BLaER1 (cell line): ENCODE results near the gene REXO1.
A peak's percentile ranks its signal among the peaks of the same experiment; 100 is the strongest.

Experiments
- H3K27ac ChIP-seq: shearing (Covaris generic); formaldehyde crosslinking; 2 replicates; pipeline ENCODE4 v1.8.1; 2022
- H3K27me3 ChIP-seq: shearing (Covaris generic); formaldehyde crosslinking; 2 replicates; pipeline ENCODE4 v1.8.1; 2022
- H3K36me3 ChIP-seq: shearing (Covaris generic); formaldehyde crosslinking; 2 replicates; pipeline ENCODE4 v1.8.1; 2022
- H3K4me1 ChIP-seq: shearing (Covaris generic); formaldehyde crosslinking; 2 replicates; pipeline ENCODE4 v1.8.1; 2022
- H3K4me2 ChIP-seq: shearing (Covaris generic); formaldehyde crosslinking; 2 replicates; pipeline ENCODE4 v1.8.1; 2022
- H3K4me3 ChIP-seq: shearing (Covaris generic); formaldehyde crosslinking; 2 replicates; pipeline ENCODE4 v1.8.1; 2022
- H3K9ac ChIP-seq: shearing (Covaris generic); formaldehyde crosslinking; 2 replicates; pipeline ENCODE4 v1.8.1; 2022
- H3K9me3 ChIP-seq: shearing (Covaris generic); formaldehyde crosslinking; 2 replicates; pipeline ENCODE4 v1.8.1; 2022
- H4K20me1 ChIP-seq: shearing (Covaris generic); formaldehyde crosslinking; 2 replicates; pipeline ENCODE4 v1.8.1; 2022
- Cebpa-rat ChIP-seq: shearing (Covaris generic); IDR thresholded peaks from 2 replicates; pipeline ENCODE4 v1.8.1; 2022

Gene REXO1

DNA sequence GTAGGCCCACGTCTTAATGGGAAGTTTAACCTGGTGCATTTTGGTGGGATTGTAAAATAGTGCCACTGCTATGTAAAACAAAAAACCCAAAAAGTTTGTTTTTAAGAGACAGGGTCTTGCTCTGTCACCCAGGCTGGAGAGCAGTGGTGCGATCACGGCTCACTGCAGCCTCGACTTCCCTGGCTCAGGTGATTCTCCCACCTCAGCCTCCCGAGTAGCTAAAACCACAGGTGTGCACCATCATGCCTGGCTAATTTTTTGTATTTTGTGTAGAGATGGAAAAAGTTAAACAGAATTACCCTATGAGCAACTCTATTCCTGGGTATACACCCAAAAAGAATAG is 820 bp upstream of the REXO1 start:
- no peak for TF ChIP-seq Cebpa-rat
- H3K27me3 ChIP-seq, result no peaks in the 10 kb centered on the region
- H3K4me3 ChIP-seq, result peak overlapping the region; percentile 99
- peaks cover 87% of the 10 kb centered on the region for H3K4me1 ChIP-seq
- H3K27ac ChIP-seq, result peak overlapping the region; percentile 100; the same call in 1 of the 2 replicates
- peak overlapping the region; percentile 42 for H3K4me2 ChIP-seq
- 0 out of 2 replicates have a peak overlapping the region, but pooled peaks have one; percentile 99 for H3K9ac ChIP-seq
- H3K36me3 ChIP-seq, result peaks cover 32% of the 10 kb centered on the region
- H3K9me3 ChIP-seq, result no peaks in the 10 kb centered on the region
- peaks cover 70% of the 10 kb centered on the region for H4K20me1 ChIP-seq

DNA sequence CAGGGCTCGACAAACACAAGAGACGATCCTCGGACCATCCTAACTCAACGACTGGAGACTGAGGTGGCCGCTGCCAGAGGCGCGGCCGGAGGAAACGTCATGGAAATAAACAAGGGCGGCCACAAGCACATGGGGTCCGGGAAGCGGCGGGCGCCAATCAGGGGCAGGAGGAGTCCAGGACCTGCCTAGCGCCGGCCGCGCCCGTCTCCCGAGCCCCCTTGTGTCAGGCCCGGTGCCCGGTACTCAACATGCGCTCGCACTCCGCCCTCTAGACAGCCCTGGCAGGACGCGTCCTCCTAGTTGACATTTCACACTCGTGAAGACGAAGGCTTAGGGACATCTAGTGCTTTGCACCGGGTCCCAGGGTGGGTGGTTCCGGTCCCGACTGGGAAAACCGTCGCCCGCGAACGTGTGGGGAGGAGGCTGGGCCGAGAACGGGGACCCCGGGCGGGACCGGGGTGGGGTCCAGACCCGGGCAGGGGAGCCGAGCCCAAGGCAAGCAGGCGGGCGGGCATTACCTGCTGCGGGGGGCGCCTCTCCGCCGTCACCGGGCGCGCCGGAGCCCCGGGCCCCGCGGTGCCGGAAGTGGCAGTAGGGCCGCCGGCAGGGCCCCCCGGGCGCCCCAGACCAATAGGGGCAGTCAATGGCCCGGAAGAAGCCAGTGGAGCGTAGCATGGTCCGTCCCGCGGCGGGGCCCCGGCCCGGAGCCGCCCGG is 442 bp downstream of the REXO1 start:
- peaks cover 79% of the 10 kb centered on the region for H4K20me1 ChIP-seq
- TF ChIP-seq Cebpa-rat, result no peak
- peak overlapping the region; percentile 99 for H3K4me3 ChIP-seq
- H3K27ac ChIP-seq, result peak overlapping the region; percentile 100
- peak overlapping the region; percentile 100 for H3K4me2 ChIP-seq
- no peaks in the 10 kb centered on the region for H3K27me3 ChIP-seq
- peaks cover 87% of the 10 kb centered on the region for H3K4me1 ChIP-seq
- H3K9ac ChIP-seq, result peak overlapping the region; percentile 99
- H3K36me3 ChIP-seq, result peaks cover 31% of the 10 kb centered on the region
- no peaks in the 10 kb centered on the region for H3K9me3 ChIP-seq

DNA sequence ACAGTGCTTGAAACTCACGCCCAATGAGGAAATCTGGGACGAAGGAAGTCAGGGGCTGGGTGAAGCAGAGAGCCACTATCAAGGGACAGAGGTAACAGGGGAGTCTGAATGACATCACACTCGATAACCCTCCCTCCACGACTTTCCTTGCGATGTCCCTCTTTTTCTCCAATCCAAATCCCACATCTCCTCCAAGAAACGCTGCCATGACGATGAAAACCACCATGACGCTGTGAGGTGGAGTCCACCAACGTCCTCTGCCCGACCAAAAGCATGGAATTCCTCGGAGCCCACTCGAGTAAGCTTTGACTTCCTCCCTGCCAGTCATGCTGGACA is 967 bp downstream of the REXO1 start:
- Histone ChIP-seq H3K4me1 (peaks cover 87% of the 10 kb centered on the region), H4K20me1 (peaks cover 79% of the 10 kb centered on the region), H3K27me3 (no peaks in the 10 kb centered on the region), H3K9me3 (no peaks in the 10 kb centered on the region), H3K36me3 (peaks cover 31% of the 10 kb centered on the region), H3K27ac (peak overlapping the region; percentile 100), H3K4me3 (peak overlapping the region; percentile 99), H3K4me2 (peak overlapping the region; percentile 100), H3K9ac (peak overlapping the region; percentile 99)
- TF ChIP-seq Cebpa-rat, result no peak

GRCh38 chr19:1846517-1847204 is 1.6 kb downstream of the REXO1 start:
- Histone ChIP-seq H4K20me1 (peaks cover 81% of the 10 kb centered on the region), H3K27me3 (no peaks in the 10 kb centered on the region)

DNA sequence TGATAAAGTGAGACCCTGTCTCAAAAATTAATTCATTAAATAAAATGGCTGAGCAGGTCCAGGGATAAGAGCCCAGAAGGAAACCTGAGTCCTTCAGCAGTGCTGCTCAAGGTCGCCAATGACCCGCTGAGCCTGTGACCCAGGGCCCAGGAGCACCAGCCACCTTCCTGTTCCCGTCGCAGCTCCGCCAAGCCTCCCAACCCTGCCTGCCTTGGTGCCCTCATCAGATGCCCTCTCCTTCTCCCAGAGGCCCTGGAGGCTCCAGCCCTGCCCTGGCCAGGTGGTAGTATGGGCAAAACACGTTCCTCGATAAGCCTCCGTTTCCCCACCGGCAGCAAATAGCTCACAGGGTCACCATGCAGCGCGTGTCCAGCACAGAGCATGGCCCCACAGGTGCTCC is 2.6 kb downstream of the REXO1 start:
- peaks cover 81% of the 10 kb centered on the region for H4K20me1 ChIP-seq
- TF ChIP-seq Cebpa-rat, result no peak
- peak overlapping the region; percentile 99; the same call in 1 of the 2 replicates for H3K9ac ChIP-seq
- H3K27ac ChIP-seq, result peak overlapping the region; percentile 100; the same call in 1 of the 2 replicates
- H3K27me3 ChIP-seq, result no peaks in the 10 kb centered on the region
- no peaks in the 10 kb centered on the region for H3K9me3 ChIP-seq
- H3K4me1 ChIP-seq, result peaks cover 87% of the 10 kb centered on the region
- H3K36me3 ChIP-seq, result peaks cover 28% of the 10 kb centered on the region
- H3K4me2 ChIP-seq, result peak overlapping the region; percentile 100
- 0 out of 2 replicates have a peak overlapping the region, but pooled peaks have one; percentile 99 for H3K4me3 ChIP-seq

More at GRCh38 chr19:1846517-1847204, 1.6 kb downstream of the REXO1 start:
- peak overlapping the region; percentile 100; the same call in 1 of the 2 replicates for H3K27ac ChIP-seq
- H3K9ac ChIP-seq, result peak overlapping the region; percentile 99
- H3K36me3 ChIP-seq, result peaks cover 31% of the 10 kb centered on the region
- no peaks in the 10 kb centered on the region for H3K9me3 ChIP-seq
- peak overlapping the region; percentile 100 for H3K4me2 ChIP-seq
- TF ChIP-seq Cebpa-rat, result no peak
- peak overlapping the region; percentile 99 for H3K4me3 ChIP-seq
- H3K4me1 ChIP-seq, result peaks cover 87% of the 10 kb centered on the region

GRCh38 chr19:1845125-1845515 is 3.2 kb downstream of the REXO1 start:
- Histone ChIP-seq H3K9me3 (no peaks in the 10 kb centered on the region), H3K27me3 (no peaks in the 10 kb centered on the region), H4K20me1 (peaks cover 81% of the 10 kb centered on the region), H3K36me3 (peaks cover 27% of the 10 kb centered on the region), H3K4me2 (peak overlapping the region; percentile 100), H3K27ac (peak overlapping the region; percentile 94; the same call in 1 of the 2 replicates), H3K9ac (0 out of 2 replicates have a peak overlapping the region, but pooled peaks have one; percentile 99), H3K4me3 (peak overlapping the region; percentile 72; the same call in 1 of the 2 replicates), H3K4me1 (peaks cover 87% of the 10 kb centered on the region)
- no peak for TF ChIP-seq Cebpa-rat

DNA sequence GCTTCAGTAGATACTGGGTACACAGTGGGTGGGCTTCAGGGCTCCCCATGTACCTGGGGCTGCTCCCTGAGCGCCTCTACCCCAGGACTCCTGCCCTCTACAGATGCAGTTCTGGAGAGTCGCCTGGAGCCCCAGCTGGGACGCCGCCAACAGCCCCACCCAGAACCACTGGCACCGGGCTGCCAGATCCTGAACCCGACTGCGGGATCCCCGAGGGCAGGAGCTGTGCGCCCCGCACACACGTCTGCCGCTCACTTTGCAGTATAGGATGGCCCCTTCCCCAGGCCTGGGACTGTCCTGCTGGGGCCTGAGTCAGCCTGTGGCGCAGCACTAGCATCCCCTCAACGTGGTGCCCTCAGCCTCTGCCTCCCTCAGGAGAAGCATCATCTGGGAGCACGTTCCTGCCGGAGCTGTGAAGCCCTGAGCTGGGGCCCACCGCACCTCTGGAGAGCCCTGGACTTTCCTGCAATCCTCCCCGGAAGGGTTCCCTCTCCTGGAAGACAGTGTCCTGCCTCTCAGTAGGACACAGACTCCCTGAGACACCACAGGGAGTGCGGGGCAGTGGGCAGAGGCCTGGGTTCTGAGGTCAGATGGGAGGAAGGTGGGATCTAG is 3.7 kb downstream of the REXO1 start:
- H3K27me3 ChIP-seq, result no peaks in the 10 kb centered on the region
- H3K4me3 ChIP-seq, result peak overlapping the region; percentile 72; the same call in 1 of the 2 replicates
- H3K4me1 ChIP-seq, result peaks cover 87% of the 10 kb centered on the region
- H4K20me1 ChIP-seq, result peaks cover 86% of the 10 kb centered on the region
- peak overlapping the region; percentile 99; the same call in 1 of the 2 replicates for H3K9ac ChIP-seq
- H3K36me3 ChIP-seq, result peaks cover 32% of the 10 kb centered on the region
- H3K27ac ChIP-seq, result peak overlapping the region; percentile 94
- H3K4me2 ChIP-seq, result peak overlapping the region; percentile 100
- TF ChIP-seq Cebpa-rat, result no peak
- H3K9me3 ChIP-seq, result no peaks in the 10 kb centered on the region

DNA sequence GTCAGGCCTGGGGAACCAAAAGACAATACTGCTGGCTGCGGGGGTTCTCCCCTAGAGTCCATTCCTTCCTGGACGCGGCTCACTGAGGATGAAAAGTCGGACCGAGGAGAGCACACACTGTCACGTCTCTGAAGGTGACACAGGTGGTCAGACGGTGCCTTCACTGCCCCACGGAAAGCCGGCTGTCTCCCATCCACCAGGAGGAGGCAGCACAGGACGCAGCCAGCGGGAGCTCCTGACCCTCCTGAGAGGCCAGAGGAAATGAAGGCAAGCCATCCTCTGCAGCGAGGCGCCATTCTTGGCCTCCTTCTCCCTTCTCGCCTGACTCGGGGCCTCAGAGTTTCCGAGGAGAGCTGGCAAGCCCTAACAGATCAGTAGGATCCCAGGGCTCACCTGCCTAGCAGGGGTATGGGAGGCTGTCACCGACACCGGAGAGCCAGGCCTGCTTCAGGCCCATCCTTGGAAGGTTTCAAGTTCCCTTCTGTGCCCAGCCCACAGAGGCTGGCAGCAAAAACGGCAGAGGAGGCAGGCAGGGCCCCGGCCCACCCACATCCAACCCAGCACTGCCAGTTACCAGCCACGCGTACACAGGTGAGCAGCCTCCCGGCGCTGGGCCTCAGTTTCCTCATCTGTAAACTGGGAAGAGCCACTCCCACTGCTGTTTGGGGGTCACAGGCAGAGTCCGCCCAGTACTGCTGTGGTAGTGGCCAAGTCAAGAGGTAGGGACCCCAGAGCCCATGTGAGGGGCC is 4.5 kb downstream of the REXO1 start:
- peak overlapping the region; percentile 100 for H3K4me2 ChIP-seq
- no peak for TF ChIP-seq Cebpa-rat
- H3K4me1 ChIP-seq, result peaks cover 87% of the 10 kb centered on the region
- no peaks in the 10 kb centered on the region for H3K27me3 ChIP-seq
- H3K36me3 ChIP-seq, result peaks cover 40% of the 10 kb centered on the region
- peak overlapping the region; percentile 92 for H3K9ac ChIP-seq
- H3K9me3 ChIP-seq, result no peaks in the 10 kb centered on the region
- H3K4me3 ChIP-seq, result peak overlapping the region; percentile 72
- peaks cover 94% of the 10 kb centered on the region for H4K20me1 ChIP-seq
- peak overlapping the region; percentile 94 for H3K27ac ChIP-seq

- H3K27me3 ChIP-seq, result no peaks in the 10 kb centered on the region
- peak overlapping the region; percentile 94 for H3K27ac ChIP-seq
- peak overlapping the region; percentile 100 for H3K4me2 ChIP-seq
- H3K4me3 ChIP-seq, result peak overlapping the region; percentile 72
- no peak for TF ChIP-seq Cebpa-rat
- peaks cover 47% of the 10 kb centered on the region for H3K36me3 ChIP-seq
- peaks cover 94% of the 10 kb centered on the region for H3K4me1 ChIP-seq
- H3K9ac ChIP-seq, result peak overlapping the region; percentile 92
- H4K20me1 ChIP-seq, result peaks cover 100% of the 10 kb centered on the region
- H3K9me3 ChIP-seq, result no peaks in the 10 kb centered on the region
Observed at GRCh38 chr19:1843116-1843515, 5.2 kb downstream of the REXO1 start.
